Non-pigmented ciliary epithelial cell (primary cell): ENCODE data around the gene ALDH3B1.

Experiments used
- DNase-seq: peaks from one replicate; pipeline ENCODE4 v3.0.0-alpha.2; 2010; ENCODE audit warnings: low read depth

Gene ALDH3B1

DNA sequence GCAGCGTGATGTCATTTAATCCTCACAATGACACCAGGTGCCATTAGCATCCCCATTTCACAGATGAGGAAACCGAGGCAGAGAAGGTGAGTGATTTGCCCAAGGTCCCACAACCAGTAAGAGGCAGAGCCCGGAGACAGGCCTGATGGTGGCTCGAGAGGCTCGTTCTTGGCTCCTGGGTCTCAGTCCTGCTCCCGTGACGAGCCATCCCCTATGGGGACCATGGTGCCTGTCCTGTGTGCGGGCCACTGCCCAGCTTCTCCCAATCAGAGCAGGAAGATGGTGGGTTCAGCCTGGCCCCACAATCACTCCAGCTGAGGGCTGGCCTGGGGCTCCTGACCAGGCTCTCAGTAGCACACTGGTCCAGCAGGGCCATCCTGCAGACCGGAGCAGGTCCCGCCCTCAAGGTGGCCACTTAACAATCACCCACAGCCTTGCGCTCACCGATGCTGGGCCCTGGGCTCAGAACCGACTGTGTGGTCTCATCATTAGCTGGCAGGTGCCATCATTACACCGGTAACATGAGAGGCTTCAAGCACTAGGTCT is 3.6 kb downstream of the ALDH3B1 start:
- no peak for DNase-seq

DNA sequence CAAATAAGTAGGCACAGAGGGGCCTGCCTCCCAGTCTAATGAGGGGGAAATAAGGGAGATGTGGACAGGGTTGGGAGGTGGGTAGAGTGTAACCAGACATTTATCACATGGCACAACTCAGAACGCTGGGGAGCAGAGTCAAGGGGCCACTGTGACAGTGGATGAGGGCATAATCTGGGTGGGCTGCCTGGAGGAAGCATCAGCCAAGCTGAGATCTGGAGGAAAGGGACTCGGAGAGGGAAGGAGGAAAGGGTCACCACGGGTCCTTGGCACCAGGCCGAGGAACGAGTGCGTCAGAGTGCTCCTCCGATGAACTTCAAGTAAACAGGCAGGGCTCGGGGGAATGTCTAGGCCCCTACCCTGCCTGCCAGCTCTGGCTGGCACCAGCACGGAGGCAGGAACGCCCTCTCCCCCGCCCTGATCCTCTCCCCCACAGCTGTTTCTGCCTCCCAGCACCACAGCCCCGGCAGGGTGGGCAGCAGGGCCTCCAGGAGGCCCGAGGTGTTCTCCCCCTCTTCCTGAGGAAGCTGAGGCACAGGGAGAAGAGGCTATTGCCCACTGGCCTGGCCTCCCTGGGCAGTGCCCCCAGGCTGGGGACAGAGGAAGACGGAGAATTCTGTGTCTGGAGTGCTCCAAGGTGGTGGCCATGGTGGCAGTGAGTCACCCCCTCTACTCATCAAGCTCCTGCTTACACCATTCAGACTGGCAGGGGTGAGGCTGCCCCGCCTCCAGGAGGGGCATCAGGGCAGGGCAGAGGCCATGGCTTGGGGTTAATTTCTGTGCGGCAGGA is 4.2 kb downstream of the ALDH3B1 start:
- DNase-seq, result no peak

- no peak for DNase-seq
Observed at GRCh38 chr11:68014947-68015447, 4.9 kb downstream of the ALDH3B1 start.

GRCh38 chr11:68015467-68015866 is 5.3 kb downstream of the ALDH3B1 start:
- no peak for DNase-seq

DNA sequence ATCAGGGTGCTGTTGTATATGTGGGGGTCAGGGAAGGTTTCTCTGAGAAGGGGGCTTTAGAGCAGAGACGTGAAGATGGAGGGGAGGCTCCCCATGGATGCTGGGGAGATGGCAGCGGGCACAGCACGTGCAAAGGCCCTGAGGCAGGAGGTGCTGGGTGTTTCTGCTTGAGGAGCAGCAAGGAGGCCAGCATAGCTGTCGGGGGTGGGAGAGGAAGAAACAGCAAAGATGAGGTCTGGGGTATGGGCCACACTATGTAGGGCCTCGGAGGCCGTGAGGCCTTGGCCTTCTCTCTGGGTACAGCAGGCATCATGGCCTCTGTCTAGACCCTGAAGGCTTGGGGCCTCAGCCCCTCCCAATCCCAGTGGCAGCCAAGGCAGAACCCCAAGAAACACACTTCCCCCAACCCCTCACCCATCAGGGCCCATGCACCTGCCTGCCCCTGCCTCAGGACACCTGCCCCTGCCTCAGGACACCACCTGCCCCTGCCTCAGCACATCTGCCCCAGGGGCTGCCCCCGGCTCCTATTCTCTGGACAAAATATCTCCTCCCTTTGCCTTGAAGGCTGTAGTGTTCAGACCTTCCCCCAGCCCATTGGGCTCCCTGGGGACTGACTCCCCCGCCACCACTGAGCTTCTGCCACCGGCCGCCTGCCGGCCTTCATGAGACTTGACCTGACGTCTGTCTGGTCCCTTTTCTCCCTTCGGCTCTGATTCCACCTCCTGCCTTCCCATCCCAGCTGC is 6.2 kb downstream of the ALDH3B1 start:
- DNase-seq, result no peak

DNA sequence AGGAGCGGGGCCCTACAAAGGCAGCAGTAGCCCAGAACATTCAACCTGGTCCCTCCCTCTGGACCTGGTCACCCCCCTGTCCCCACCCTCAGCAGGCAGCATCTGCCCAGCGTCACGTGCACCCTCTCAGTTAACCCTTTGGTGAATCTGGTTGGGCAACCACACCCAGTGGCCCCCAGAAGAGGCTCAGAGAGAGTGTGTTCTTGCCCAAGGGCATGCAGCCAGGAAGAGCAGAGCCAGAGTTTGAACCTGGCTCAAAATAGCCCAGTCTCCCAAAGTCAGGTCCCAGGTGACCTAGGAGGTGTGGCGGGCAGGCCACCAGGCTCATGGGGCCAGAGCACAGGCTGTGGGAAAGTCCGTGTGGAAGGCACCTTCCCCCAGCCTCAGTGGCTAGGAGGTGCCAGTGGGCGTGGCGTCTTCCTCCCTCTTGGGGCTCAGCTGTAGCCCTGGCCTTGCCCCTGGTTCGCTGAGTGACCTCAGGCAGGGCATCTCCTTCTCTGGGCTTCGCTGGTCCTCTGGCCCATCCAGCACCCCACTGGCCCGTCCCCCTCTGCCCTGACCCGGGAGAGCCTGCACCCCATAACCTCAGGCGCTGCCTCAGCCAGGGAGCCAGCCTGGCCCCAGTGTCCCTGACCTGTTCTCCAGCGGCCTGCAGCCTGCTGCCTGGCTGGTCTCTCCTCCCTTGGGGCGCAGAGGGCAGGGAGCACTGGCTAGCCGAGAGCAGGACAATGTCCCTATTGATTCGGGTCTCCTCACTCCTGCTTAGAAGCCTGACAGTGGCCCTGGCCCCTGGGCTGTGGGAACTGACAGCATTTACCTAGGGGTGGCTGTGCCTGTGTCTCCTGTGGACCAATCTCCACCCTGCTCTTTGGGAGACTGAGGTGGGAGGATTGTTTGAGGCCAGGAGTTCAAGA is 7.0 kb downstream of the ALDH3B1 start:
- no peak for DNase-seq

DNA sequence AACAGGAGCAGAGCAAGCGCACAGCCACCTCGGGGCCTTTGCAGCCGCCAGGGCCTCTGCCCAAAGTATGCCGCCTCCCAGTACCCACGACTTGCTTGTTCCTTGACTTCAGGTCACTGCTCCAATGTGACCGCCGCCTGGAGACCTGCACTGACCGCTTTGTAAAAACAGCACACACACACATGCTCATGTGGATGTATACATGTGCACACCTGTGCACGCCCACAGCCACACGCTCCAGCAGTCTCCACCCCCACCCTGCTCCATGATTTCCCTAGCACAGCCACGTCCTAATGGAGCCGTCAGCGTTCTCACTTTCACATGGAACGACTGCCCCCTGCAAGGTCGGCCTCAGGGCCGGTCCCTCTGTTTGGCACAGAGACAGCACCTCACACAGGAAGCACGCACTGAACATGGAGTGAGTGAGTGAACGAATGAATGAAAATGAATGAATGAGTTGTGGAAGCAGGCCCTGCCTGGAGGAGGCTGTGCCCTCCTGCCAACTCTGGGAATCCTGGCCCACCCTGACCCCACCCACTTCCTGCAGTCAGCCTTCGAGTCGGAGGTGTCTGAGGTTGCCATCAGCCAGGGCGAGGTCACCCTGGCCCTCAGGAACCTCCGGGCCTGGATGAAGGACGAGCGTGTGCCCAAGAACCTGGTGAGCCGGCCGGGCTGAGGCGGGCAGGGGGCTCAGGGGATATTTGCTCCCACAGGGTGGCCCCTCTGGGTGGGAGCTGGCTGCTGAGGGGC is 8.0 kb downstream of the ALDH3B1 start:
- no peak for DNase-seq

- DNase-seq, result no peak
Observed at GRCh38 chr11:68018730-68019190, 8.6 kb downstream of the ALDH3B1 start.

DNA sequence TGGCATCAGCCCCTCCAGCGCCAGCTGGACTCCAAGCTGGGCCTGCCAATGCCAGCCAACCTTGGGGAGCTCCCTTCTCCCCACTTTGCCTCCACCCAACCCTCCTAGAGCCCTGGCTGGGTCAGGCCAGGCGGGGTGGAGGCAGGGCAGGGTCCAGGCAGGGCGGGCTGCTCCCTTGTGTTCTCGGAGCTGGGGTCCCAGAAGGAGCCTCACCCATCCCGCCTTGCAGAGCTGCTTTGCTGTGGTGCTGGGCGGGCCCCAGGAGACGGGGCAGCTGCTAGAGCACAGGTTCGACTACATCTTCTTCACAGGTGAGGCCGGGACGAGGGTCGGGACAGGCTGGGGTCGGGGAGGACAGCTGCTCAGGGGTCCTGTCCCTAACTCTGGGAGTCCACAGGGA is 9.4 kb downstream of the ALDH3B1 start:
- no peak for DNase-seq

- no peak for DNase-seq
Observed at GRCh38 chr11:68020575-68020974, 10.4 kb downstream of the ALDH3B1 start.

GRCh38 chr11:68021167-68021787 is 11.2 kb downstream of the ALDH3B1 start:
- no peak for DNase-seq

DNA sequence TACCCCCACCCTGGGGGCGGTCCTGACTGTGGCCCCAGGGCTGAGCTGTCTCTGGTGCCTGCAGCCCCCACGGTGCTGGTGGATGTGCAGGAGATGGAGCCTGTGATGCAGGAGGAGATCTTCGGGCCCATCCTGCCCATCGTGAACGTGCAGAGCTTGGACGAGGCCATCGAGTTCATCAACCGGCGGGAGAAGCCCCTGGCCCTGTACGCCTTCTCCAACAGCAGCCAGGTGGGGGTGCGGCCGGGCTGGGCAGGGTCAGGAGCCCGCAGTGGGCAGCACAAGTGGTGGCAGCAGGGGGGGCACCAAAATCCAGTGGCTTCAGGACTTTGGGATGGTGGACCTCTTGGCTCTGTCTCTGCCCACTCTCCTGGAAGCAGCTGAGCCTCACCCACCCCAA is 12.4 kb downstream of the ALDH3B1 start:
- no peak for DNase-seq

DNA sequence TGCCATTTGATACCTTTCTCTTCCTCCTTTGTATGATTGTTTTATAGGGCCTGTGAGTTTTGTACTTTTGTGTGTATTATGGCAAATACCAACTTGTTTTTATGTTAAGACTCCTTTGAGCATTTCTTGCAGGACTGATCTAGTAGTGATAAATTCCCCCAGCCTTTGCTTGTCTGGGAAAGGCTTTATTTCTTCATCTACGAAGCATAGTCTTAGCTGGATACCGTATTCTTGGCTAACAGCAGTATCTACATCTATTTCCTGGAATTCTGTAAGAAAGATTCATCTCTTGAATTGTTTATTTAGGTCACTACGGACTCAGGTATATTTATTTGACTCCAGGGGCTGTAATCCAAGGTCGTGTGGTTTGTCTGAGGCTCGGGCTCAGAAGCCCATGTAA is 14.4 kb downstream of the ALDH3B1 start:
- no peak for DNase-seq

- DNase-seq, result no peak
Observed at GRCh38 chr11:68025047-68025446, 14.9 kb downstream of the ALDH3B1 start.

DNA sequence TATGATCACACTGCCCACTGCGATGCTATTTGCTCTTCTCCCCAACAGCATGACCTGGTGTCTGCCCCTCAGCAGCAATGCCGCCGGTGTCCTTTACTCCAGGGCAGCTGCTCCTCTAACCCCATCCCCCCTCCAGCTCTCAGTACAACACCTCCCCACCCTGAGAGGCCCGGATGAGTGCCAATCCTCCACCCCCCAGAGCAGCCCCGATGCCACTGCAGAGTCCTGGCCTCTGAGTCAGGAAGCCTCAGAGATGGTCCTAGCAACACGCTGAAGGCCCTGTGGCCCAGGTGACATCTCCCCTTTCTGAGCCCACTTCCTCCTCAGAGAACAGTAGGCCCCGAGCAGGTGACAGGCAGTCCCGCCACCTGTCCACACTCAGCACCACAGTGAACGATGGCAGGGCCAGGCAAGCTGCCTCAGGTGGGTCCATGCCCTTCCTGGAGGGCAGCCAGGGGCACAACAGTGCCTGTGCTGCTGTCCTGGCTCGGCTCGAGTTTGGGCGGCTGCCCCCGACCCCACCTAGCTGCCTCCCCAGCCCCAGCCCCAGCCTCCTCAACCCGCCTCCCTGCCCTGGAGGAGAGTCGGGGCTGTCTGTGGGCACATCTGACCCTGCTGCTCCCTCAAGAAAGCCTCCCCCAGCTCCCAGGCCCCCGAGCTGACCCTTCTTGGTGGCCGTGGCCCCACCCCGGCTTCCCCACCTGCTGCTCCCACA is 16.4 kb downstream of the ALDH3B1 start:
- DNase-seq, result no peak

DNA sequence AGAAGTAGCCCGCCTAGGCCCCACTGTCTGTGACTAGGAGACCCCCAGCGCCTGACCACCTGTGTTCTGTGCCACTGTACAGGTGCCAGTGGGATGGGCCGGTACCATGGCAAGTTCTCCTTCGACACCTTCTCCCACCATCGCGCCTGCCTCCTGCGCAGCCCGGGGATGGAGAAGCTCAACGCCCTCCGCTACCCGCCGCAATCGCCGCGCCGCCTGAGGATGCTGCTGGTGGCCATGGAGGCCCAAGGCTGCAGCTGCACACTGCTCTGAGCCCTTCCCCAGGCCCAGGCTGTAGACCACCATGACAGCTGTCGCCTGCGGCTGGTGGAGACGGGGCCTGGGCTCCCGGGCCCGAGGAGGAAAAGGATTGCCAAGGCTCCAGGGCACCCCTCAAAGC is 17.5 kb downstream of the ALDH3B1 start:
- no peak for DNase-seq

DNA sequence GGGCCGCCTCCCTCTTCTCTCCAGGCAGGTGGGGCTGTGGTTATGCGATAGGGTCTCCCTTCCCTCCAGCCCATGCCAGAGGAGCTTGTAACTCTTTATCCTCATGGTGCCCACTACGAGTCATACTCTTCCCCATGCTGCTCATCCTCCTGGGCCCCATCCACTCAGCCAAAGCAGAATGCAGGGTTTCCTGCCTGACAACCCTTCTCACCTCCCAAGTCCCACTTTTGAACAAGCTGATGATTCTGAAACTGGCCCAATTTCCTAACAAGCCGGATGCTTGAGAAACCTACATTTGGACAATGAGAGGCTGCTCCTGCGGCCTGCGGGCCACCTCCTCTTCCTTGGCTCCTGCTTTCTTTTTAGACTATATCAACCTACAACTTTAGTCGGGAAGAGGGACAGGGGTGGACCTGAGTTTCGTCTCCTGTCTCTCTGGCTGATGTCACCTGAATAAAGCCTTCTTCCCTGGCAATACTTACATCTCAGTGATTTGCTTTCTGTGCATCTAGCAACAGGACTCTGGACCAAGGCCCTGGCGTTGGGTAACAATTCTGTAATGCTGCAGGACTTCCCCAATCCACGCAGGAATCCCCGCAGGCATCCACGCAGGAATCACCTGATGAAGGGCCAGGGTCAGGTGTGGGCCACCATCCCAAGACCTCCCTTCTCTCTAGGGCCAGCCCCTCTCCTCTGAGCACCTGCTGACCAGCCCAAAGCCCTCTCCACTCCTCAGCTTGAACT is 18.8 kb downstream of the ALDH3B1 start:
- no peak for DNase-seq

DNA sequence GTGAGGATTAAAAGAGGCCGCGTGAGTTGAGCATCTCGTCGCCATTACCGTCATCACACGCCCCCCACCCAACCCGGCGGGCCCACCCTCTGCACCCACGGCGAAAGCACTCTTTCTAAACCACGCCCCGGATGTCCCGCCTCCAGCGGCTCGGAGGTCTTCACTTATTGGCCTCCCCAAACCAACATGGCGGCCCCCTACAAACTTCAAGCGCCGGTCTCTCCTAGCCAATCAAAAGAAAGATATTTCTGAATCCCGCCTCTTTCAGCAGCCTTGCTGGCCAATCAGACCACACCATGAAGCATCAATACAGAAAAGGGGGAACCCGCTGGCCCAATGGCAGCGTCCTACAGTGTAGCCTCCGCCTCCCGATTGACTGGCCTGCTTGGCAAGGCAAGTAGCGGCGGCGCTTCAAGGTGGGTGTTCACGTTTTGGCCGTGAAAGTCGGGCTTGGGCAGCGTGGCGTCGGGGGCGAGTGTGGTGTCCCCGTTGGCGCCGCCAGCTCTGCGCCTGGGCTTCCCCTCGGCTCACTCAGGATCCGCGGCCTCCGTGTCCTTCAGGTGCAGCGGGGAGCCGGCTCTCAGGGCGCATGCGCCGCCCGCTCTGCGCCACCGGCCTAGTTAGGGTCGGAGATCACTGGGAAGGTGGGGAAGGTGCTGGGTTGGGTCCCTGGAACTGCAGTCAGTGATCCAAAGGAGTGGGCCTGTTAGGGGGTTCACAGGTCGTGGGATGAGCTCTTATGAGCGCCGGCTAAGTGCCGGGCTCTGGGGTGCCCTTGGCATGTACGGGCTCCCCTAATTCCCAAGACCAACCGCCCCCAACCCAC is 20.4 kb downstream of the ALDH3B1 start, which contains the start of gene NDUFS8:
TSS of gene NDUFS8 (plus strand) at position 364 of the 826 bp plus-strand sequence. CDS start 1,471 bp downstream, outside the sequence.
- peak; percentile 98 for DNase-seq
